Esophagus muscularis mucosa (tissue), 4 donors: ENCODE data around the gene TRAPPC12. TPM values are rescaled to one million over a fixed set of nuclear protein-coding genes. Genes with fewer than 3 reads are reported as not detected.
"Not testable (repeated sequence)": the region's sequence is repeated elsewhere in the genome, so short reads cannot be mapped to it uniquely, and the experiment has no call there.

Experiments used
- DNase-seq: peaks from one replicate; pipeline ENCODE4 v3.0.0-alpha.2; 2017; ENCODE audit errors: extremely low spot score
- H3K27ac ChIP-seq, 4 donors: fragments of 200-600 bp; sonication (generic); replicated peaks in 1 of 4; 1 replicate in 3 of 4; 2 replicates in 1 of 4; pipeline ENCODE4 v1.5.1; 2016 to 2019; ENCODE audit warnings: mild to moderate bottlenecking in 1 of 4
- H3K27me3 ChIP-seq, 4 donors: fragments of 200-600 bp; sonication (generic); one replicate each; pipeline versions ENCODE4 v1.5.1 to v1.6.0; 2016 to 2019
- H3K36me3 ChIP-seq, 4 donors: fragments of 200-600 bp; sonication (generic); one replicate each; pipeline ENCODE4 v1.5.1; 2016 to 2019
- H3K4me1 ChIP-seq, 4 donors: fragments of 200-600 bp; sonication (generic); one replicate each; pipeline ENCODE4 v1.5.1; 2016 to 2019
- H3K4me3 ChIP-seq, 4 donors: fragments of 200-600 bp; sonication (generic); 1 replicate in 2 of 4; 2 replicates in 2 of 4; pipeline ENCODE4 v1.5.1; 2016 to 2019; ENCODE audit warnings: mild to moderate bottlenecking in 4 of 4, moderate library complexity in 1 of 4
- H3K9me3 ChIP-seq, 4 donors: fragments of 200-600 bp; sonication (generic); 1 replicate in 3 of 4; 2 replicates in 1 of 4; pipeline ENCODE4 v1.5.1; 2016 to 2019
- EP300 ChIP-seq: sonication (generic); formaldehyde crosslinking; IDR thresholded peaks from one replicate; pipeline ENCODE4 v1.6.1; 2017; ENCODE audit warnings: antibody characterized with exemption
- POLR2A ChIP-seq: fragments of 450-650 bp; IDR thresholded peaks from one replicate; pipeline ENCODE4 v1.6.1; 2017; ENCODE audit warnings: antibody characterized with exemption, moderate library complexity, mild to moderate bottlenecking, low read depth
- POLR2AphosphoS5 ChIP-seq, 2 donors: sonication (generic); formaldehyde crosslinking; IDR thresholded peaks; one replicate each; pipeline ENCODE4 v1.6.1; 2017; ENCODE audit warnings: antibody characterized with exemption in 2 of 2
- WGBS: methylation state at CpG from one replicate; pipeline ENCODE4 v1.1.5; 2018; 5-methylcytosine and 5-hydroxymethylcytosine counted together
- intact Hi-C: fragments of 100-400 bp; cut with DNase I; formaldehyde crosslinking; loops from one replicate; pipeline ENCODE4 v1.15.1; 2023
- total RNA-seq, 4 donors: library from RNA; depleted of rRNA; stranded (reverse); fragments of >200 nt; gene quantifications; one replicate each; pipeline versions ENCODE4 v1.1.0 to v1.2.1, GENCODE V29; 2016
- TF ChIP-seq, protein P1 (sequence below), 3 experiments: fragments of 200-600 bp in 2 of 3; fragments of 450-650 bp in 1 of 3; sonication (generic) in 2 of 3; IDR thresholded peaks; one replicate each; pipeline ENCODE4 v1.5.1; 2017 to 2019; ENCODE audit warnings: antibody characterized with exemption in 3 of 3, mild to moderate bottlenecking in 2 of 3, moderate library complexity in 1 of 3

TRAPPC12 gene
- total RNA-seq, 4 donors from 2014 or later: 65.6 to 89.3 (median 72.6) TPM

DNA sequence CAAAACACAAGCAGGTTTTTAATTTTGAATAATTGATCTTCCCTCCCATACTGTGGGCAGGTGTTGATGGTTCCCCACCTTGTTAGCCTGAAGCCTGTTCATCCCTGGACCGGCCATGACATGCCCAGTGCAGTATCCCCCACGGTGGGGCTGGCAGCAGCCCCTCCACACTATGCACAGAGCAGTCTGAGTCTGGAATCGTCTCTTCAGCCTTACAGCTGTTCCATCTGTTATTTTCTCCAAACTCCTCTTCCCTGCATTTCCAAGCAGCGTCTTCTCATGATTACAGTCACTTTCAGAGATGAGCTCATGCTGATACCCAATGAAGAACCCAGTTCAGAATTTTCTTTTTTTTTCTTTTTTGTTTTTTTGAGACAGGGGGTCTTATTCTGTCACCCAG lies 71.7 kb downstream of the TRAPPC12 start:
- H3K27me3 ChIP-seq: no peaks in the 10 kb centered on the region
- peaks cover 12 to 29% (median 18%) of the 10 kb centered on the region in 4 donors for H3K4me1 ChIP-seq
- no peak overlapping the region for H3K27ac ChIP-seq
- H3K4me3 ChIP-seq: no peak overlapping the region
- no peaks in the 10 kb centered on the region for H3K9me3 ChIP-seq
- DNase-seq: no peak
- intact Hi-C loops: no loop called here
- 91% methylated on average over 4 of the region's 4 CpGs for WGBS
- H3K36me3 ChIP-seq: peaks cover 10 to 81% (median 40%) of the 10 kb centered on the region in 4 donors
- no peak for TF ChIP-seq EP300
- no peak for TF ChIP-seq POLR2A
- no peak for TF ChIP-seq POLR2AphosphoS5 (IDR thresholded peaks at IDR 0.05)
- TF ChIP-seq, protein P1, sequence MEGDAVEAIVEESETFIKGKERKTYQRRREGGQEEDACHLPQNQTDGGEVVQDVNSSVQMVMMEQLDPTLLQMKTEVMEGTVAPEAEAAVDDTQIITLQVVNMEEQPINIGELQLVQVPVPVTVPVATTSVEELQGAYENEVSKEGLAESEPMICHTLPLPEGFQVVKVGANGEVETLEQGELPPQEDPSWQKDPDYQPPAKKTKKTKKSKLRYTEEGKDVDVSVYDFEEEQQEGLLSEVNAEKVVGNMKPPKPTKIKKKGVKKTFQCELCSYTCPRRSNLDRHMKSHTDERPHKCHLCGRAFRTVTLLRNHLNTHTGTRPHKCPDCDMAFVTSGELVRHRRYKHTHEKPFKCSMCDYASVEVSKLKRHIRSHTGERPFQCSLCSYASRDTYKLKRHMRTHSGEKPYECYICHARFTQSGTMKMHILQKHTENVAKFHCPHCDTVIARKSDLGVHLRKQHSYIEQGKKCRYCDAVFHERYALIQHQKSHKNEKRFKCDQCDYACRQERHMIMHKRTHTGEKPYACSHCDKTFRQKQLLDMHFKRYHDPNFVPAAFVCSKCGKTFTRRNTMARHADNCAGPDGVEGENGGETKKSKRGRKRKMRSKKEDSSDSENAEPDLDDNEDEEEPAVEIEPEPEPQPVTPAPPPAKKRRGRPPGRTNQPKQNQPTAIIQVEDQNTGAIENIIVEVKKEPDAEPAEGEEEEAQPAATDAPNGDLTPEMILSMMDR (IDR thresholded peaks at IDR 0.05): no peak

DNA sequence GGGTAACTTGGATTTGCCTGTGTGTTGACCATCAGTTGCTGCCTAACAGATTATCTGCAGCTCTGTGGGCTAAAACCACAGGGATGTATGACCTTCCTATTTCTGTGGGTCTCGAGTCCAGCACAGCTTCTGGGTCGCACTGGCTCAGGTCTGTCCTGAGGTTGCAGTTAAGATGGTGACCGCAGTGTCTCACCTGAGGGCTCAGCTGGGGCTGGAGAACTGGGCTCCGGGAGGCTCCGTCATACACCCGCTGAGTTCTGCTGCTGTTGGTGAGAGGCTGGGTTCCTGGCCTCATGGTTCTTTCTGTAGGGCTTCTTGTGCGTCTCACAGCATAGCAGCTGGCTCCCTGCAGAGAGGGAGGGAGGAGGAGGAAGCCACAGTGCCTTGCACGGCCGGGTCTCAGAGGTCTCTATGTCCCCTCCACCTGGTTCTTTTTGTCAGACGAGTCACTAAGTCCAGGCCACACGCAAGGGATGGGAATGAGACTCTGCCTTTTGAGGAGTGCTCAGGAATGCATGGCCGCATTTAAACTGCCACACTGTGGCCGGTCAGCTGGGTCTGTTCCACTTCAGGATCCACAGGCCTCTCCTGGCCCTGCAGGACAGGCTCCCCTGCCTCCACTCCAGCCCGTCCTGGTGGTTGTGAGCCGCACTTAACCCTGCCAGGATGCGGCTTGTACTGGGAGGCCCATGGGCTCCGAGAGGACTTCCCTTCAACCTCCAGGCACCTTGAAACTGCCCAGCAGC lies 72.6 kb downstream of the TRAPPC12 start:
- H3K36me3 ChIP-seq: peaks cover 1 to 81% (median 35%) of the 10 kb centered on the region in 4 donors
- TF ChIP-seq POLR2AphosphoS5 (IDR thresholded peaks at IDR 0.05) (no peak), EP300 (no peak), POLR2A (no peak)
- TF ChIP-seq, protein P1 (IDR thresholded peaks at IDR 0.05): no peak

DNA sequence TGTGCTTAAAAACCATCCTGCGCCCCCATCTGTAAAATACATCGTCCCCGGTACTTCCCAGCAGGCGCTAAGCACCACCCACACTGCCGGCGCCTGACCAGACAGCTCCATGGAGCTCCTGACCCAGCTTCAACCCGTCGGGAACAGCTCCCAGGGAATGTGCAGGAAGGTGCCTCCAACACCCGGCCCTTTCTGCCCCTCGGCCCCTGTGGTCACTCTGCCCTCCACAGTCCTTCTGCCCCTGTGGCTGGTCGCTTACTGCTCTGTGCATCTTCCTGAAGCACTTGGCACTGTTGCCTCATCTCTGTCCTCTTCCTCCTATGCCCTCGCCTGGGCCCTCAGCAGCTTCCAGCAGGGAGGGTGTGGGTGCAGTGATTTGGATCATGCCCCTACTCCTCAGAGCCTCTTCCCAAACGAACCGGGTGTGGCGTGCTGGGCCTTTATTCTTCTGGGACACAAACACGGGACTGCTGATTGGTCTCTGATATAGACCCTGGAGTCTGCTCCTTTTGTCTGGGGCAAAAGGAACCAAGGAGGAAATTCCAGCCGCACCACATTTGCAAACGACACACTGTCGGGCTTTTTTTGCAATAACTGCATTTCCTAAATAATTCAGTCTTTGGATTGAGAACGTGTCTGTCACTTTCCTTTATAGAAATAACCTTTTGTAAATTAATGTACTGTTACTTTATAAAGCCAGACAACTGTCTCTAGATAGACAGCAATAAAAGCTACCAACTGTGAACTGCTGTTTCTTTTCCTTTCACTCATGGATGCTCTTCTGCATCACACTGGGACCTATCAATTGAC lies 73.9 kb downstream of the TRAPPC12 start:
- H3K36me3 ChIP-seq: peaks cover 9 to 81% (median 38%) of the 10 kb centered on the region in 4 donors
- H3K27ac ChIP-seq: no peak overlapping the region
- intact Hi-C loops: no loop called here

More for the DNA sequence above, 72.6 kb downstream of the TRAPPC12 start:
- no peak for DNase-seq
- no peak overlapping the region for H3K27ac ChIP-seq
- no peaks in the 10 kb centered on the region for H3K27me3 ChIP-seq
- no peaks in the 10 kb centered on the region for H3K9me3 ChIP-seq
- H3K4me3 ChIP-seq: no peak overlapping the region
- peaks cover 12 to 29% (median 18%) of the 10 kb centered on the region in 4 donors for H3K4me1 ChIP-seq
- intact Hi-C loops: no loop called here
- WGBS: 91% methylated on average over 14 of the region's 17 CpGs

DNA sequence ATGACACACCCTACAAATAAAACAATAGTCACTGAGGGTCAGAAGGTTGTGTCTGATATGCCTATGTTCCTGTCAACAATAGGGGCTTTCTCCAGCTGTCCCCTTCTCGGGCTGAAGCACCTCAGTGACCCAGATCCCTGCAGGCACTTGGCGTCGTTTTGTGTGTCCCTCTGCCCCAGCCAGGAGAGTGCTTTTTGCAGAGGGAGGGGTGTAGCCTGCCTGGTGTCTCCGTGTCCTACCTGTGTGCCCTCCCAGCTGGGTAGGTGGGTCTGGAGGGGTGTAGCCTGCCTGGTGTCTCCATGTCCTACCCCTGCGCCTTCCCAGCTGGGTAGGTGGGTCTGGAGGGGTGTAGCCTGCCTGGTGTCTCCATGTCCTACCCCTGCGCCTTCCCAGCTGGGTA lies 74.5 kb downstream of the TRAPPC12 start:
- WGBS: 90% methylated on average over 6 of the region's 6 CpGs
- Histone ChIP-seq H3K36me3 (peaks cover 9 to 85% (median 39%) of the 10 kb centered on the region in 4 donors), H3K4me1 (peaks cover 9 to 25% (median 13%) of the 10 kb centered on the region in 4 donors)
- H3K9me3 ChIP-seq, H3K27me3 ChIP-seq, H3K4me3 ChIP-seq, H3K27ac ChIP-seq, intact Hi-C loops, DNase-seq: not testable (repeated sequence)

More for the DNA sequence above, 73.9 kb downstream of the TRAPPC12 start:
- H3K4me3 ChIP-seq: no peak overlapping the region
- no peak for DNase-seq
- no peaks in the 10 kb centered on the region for H3K27me3 ChIP-seq
- 75% methylated on average over 19 of the region's 20 CpGs for WGBS
- no peak for TF ChIP-seq POLR2A
- no peak for TF ChIP-seq EP300
- TF ChIP-seq, protein P1 (IDR thresholded peaks at IDR 0.05): no peak
- no peak for TF ChIP-seq POLR2AphosphoS5 (IDR thresholded peaks at IDR 0.05)
- H3K4me1 ChIP-seq: peaks cover 9 to 25% (median 13%) of the 10 kb centered on the region in 4 donors
- no peaks in the 10 kb centered on the region for H3K9me3 ChIP-seq

DNA sequence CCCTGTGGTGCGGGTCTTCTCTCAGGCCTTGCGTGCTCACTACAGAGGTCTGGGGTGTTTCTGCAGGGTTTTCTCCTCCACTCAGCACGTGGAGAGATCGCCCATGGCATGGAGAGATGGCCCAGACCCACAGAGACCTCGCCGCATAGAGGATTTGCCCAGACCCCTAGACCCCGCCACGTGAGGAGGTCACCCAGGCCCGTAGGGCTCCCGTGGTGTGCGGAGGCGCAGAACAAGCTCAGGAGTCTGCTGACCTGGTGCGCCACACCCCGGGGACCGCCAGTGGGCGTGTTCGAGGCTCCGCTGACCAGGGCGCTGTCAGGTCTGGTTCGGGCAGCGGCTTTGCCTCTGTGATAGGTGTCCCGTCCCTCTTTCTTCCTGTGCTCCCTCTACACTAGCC lies 75.3 kb downstream of the TRAPPC12 start:
- no peak overlapping the region for H3K27ac ChIP-seq
- peaks cover 9 to 25% (median 14%) of the 10 kb centered on the region in 4 donors for H3K4me1 ChIP-seq
- no peaks in the 10 kb centered on the region for H3K9me3 ChIP-seq
- intact Hi-C loops: no loop called here
- WGBS: 96% methylated on average over 14 of the region's 22 CpGs
- DNase-seq: no peak
- no peaks in the 10 kb centered on the region for H3K27me3 ChIP-seq
- H3K4me3 ChIP-seq: no peak overlapping the region
- no peak for TF ChIP-seq POLR2AphosphoS5 (IDR thresholded peaks at IDR 0.05)
- TF ChIP-seq POLR2A: no peak
- TF ChIP-seq, protein P1 (IDR thresholded peaks at IDR 0.05): no peak
- TF ChIP-seq EP300: no peak
- H3K36me3 ChIP-seq: peaks cover 9 to 85% (median 41%) of the 10 kb centered on the region in 4 donors
